ENCODE results near the gene CDC42SE2.

The CDC42SE2 gene

DNA sequence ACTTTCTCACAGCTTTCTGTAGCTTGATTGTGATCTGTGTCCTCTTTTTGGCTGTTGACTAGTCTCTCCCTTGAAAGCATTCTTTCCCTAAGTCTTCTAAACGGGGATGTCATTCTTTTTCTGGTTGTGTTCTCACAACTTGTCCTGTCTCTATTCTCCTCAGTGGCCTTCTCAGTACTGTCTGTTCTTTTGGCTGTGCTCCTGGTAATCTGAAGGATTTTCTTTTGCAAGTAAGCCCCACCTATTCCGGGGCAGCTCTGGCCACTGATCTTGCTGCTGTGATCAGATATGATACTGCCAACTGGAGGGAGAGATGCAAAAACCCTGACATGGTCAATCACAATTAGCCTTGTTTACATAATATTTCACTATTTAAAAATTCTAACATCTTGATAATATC, 172.2 kb downstream of the CDC42SE2 start:
- DNase-seq (ENCODE audit: low read depth): peak; percentile 9

DNA sequence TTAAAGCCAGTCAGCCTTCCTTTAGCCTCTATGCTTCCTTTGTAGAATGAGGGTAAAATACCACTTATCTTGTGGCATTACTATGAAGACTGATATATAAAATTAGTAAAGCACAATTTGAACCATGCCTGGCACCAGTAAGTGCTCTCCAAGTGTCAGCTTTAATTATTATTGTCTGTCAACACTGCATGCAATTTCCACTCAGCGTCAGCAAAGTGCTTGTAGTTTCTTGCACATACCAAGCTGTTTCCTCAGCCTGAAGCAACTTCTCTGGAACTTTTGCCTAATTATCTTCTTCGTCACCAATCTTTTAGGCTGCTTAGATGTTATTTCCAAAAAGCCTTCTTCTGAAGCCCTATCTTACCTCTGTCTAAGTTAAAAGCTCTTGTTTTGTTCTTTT, 177.3 kb downstream of the CDC42SE2 start:
- peak; percentile 28 for DNase-seq (ENCODE audit: low read depth)
